ENCODE measurements around the gene CBLB.

DNA sequence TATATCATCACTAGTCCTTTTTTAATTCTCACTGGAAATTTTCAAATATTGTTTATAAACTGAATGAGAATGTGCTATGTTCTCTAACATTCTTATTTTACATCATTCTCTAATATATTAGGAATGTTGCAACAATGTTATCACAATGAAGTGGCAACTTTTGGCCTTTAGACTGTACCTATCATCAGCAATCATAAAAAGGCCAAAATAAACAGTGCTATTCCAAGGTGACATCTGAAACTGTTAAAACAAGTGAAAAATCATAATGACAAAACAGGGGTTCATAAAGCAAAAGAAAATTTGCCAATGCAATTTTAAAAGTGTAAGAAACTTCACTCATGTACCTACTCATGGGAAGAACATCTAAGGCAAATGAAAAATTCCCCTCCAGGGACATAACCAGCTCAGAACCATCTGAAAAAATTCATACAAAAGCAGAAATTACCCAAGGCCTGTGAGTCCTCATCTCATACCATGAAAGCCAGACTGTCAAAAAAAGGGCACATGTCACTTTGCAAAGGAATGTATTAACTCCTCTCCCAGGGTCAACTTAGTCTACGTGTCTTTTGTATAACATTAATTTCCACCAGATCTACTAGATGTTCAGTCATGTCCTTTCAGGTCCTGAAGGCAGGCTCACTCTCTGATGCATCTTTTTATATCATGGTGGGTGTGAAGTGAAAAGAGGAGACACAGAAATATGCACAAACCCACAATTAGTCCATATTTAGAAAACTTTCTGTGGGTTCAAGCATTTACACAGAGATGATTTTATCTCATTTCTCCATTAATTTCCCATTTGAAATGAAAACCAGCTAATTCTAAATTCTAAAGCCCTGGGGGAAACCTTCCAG is 211.9 kb downstream of the CBLB start:
- no peak for TF ChIP-seq CTCF (IDR thresholded peaks at IDR 0.05)
- TF ChIP-seq POLR2A (IDR thresholded peaks at IDR 0.05) = no peak

Measured in right lobe of liver (tissue), 4 donors.